DOHH2 (cell line): ENCODE data around the gene FKBP15.

ENCODE experiments used
- EZH2phosphoT487 ChIP-seq: fragments of 200-600 bp; sonication (generic); IDR thresholded peaks from 2 replicates; pipeline ENCODE4 v1.6.1; 2017; ENCODE audit warnings: borderline replicate concordance, mild to moderate bottlenecking, antibody characterized with exemption, low read length, moderate library complexity, mixed read lengths
- TF ChIP-seq, protein P1 (sequence below): fragments of 200-600 bp; sonication (generic); IDR thresholded peaks from one replicate; pipeline ENCODE4 v1.5.1; 2014; ENCODE audit warnings: antibody characterized with exemption, mild to moderate bottlenecking, low read depth, low read length; ENCODE audit not compliant: poor library complexity, severe bottlenecking

GRCh38 chr9:113148781-113149510 lies 72.1 kb downstream of the FKBP15 start:
- TF ChIP-seq, protein P1, sequence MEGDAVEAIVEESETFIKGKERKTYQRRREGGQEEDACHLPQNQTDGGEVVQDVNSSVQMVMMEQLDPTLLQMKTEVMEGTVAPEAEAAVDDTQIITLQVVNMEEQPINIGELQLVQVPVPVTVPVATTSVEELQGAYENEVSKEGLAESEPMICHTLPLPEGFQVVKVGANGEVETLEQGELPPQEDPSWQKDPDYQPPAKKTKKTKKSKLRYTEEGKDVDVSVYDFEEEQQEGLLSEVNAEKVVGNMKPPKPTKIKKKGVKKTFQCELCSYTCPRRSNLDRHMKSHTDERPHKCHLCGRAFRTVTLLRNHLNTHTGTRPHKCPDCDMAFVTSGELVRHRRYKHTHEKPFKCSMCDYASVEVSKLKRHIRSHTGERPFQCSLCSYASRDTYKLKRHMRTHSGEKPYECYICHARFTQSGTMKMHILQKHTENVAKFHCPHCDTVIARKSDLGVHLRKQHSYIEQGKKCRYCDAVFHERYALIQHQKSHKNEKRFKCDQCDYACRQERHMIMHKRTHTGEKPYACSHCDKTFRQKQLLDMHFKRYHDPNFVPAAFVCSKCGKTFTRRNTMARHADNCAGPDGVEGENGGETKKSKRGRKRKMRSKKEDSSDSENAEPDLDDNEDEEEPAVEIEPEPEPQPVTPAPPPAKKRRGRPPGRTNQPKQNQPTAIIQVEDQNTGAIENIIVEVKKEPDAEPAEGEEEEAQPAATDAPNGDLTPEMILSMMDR, result no peak
- TF ChIP-seq EZH2phosphoT487, result no peak
